ENCODE measurements around the gene LYAR. TPM values are rescaled to one million over a fixed set of nuclear protein-coding genes. Genes with fewer than 3 reads are reported as not detected.
"Not testable (repeated sequence)": the region's sequence is repeated elsewhere in the genome, so short reads cannot be mapped to it uniquely, and the experiment has no call there.

Gene LYAR
- total and polyA plus RNA-seq, 2 experiments from 2014 or later = 10.7 to 18.5 TPM

DNA sequence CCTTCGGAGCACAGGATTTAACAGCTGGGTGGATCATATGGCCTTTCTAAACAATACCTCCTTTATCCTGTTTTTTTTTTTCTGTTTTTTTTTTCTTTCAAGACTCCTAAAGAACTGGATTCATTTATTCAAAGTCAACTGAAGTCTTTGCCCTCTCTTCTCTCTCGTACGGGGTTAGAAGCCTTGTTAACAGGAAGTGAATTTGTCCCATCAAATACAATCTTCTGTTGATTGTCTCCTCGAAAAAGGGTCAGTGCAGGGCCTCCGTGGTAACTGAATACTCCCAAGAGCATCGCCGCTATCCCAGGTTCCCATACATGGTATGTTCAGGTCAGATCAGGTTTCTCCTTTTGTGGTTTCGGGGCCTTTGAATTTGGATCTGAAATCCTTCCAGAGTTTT, 40.1 kb downstream of the LYAR start:
- DNase-seq (ENCODE audit: low read depth in 1 of 2, low spot score in 1 of 2) = no peak
- peaks cover 13% of the 10 kb centered on the region for H3K36me3 ChIP-seq
- no peaks in the 10 kb centered on the region for H3K9me3 ChIP-seq (ENCODE audit: low read depth)
- no peak overlapping the region for H3K27ac ChIP-seq
- H3K4me1 ChIP-seq (ENCODE audit: low read depth) = peaks cover 14% of the 10 kb centered on the region
- H3K27me3 ChIP-seq = peaks cover 17% of the 10 kb centered on the region
- TF ChIP-seq, protein P1, sequence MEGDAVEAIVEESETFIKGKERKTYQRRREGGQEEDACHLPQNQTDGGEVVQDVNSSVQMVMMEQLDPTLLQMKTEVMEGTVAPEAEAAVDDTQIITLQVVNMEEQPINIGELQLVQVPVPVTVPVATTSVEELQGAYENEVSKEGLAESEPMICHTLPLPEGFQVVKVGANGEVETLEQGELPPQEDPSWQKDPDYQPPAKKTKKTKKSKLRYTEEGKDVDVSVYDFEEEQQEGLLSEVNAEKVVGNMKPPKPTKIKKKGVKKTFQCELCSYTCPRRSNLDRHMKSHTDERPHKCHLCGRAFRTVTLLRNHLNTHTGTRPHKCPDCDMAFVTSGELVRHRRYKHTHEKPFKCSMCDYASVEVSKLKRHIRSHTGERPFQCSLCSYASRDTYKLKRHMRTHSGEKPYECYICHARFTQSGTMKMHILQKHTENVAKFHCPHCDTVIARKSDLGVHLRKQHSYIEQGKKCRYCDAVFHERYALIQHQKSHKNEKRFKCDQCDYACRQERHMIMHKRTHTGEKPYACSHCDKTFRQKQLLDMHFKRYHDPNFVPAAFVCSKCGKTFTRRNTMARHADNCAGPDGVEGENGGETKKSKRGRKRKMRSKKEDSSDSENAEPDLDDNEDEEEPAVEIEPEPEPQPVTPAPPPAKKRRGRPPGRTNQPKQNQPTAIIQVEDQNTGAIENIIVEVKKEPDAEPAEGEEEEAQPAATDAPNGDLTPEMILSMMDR (IDR thresholded peaks at IDR 0.05; ENCODE audit: low read depth, low read length) = no peak
- H3K4me3 ChIP-seq = no peak overlapping the region

DNA sequence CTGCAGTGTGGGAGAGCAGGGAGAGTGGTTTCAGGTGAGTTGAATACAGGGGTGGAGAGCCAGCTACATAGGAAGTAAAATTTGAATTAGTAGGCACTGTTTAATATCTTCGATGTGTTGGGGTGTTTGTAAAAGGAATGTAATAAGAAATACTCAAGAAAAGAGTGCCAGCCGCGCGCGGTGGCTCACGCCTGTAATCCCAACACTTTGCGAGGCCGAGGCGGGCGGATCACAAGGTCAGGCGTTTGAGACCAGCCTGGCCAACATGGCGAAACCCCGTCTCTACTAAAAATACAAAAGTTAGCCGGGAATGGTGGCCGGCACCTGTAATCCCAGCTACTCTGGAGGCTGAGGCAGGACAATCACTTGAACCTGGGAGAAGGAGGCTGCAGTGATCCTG, 40.6 kb downstream of the LYAR start:
- not testable (repeated sequence) for H3K4me3 ChIP-seq; DNase-seq (ENCODE audit: low read depth in 1 of 2, low spot score in 1 of 2); H3K9me3 ChIP-seq (ENCODE audit: low read depth)
- peaks cover 14% of the 10 kb centered on the region for H3K27me3 ChIP-seq
- H3K4me1 ChIP-seq (ENCODE audit: low read depth) = peaks cover 14% of the 10 kb centered on the region
- peak overlapping the region; percentile 95 for H3K27ac ChIP-seq
- peaks cover 15% of the 10 kb centered on the region for H3K36me3 ChIP-seq

DNA sequence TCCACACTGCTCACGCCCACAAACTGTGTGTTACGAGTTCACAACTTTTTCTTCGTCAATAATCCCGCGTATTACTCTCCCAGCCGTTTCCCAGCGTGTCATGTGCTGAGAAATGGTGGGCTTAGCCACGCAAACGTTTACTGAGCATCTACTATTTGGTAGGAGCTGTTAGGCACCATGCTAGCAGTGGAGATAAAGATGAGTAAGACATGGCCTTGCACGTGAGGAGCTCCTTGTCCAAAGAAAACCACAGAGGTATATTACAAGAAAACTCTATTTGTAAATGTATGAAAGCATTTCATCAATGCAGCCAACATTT, 41.1 kb downstream of the LYAR start:
- H3K27ac ChIP-seq = peak overlapping the region; percentile 95
- TF ChIP-seq, protein P1 (IDR thresholded peaks at IDR 0.05; ENCODE audit: low read depth, low read length) = no peak

DNA sequence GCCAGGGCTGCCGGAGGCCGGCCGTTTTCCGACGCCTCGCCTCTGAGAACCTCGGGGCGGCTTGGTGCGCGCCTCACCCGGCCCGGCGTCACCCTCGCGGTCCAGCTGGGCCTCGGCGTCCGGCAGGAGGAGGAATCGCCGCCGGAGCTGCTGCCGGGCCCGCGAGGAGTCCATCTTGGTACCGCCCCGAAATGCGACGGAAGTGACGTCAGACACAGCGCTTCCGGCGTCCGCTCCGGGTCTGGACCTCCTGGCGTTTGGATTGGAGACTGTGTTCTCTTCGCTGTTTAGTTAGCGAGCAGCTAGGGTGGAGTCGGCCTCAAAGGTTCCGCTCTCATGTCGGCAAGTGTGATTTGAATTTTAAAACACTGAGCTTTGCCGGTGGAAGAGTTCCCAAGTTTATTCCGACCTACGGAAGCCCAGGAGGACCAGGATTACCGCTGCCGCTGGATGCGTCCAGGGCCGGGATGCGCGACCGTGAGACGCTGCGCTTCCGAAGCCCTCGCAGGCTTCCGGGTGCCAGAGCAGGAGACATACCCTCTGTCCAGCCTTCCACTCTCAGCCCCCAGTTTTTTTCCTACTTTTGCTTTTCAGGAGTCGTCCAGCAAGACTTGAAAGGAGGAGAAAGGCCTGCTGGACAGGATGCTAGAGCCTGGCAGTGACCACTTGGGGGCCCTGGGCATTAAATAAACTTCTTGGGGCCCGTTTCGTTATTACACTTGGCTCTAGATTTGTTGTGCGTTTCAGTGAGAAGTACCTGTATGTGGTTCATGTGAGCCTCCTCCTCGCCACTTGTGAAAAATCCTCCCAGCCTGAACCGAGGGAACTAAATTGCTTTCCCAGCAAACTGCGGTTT, 41.7 kb downstream of the LYAR start, which contains the start of gene TMEM128:
TMEM128 (minus strand) TSS at position 195 of the 856 bp plus-strand sequence; CDS start at position 174, 21 bp downstream.
- Histone ChIP-seq H3K27me3 (peaks cover 10% of the 10 kb centered on the region), H3K4me3 (peak within 1 kb of the TSS; percentile 89), H3K9me3 (ENCODE audit: low read depth) (no peaks in the 10 kb centered on the region), H3K27ac (peak within 1 kb of the TSS; percentile 95), H3K36me3 (peaks cover 15% of the 10 kb centered on the region), H3K4me1 (ENCODE audit: low read depth) (peaks cover 14% of the 10 kb centered on the region)
- TF ChIP-seq, protein P1 (IDR thresholded peaks at IDR 0.05; ENCODE audit: low read depth, low read length) = peak; percentile 31
- DNase-seq (ENCODE audit: low read depth in 1 of 2, low spot score in 1 of 2) = peak; percentile 95

More for the DNA sequence above, 41.1 kb downstream of the LYAR start:
- Histone ChIP-seq H3K36me3 (peaks cover 15% of the 10 kb centered on the region), H3K9me3 (ENCODE audit: low read depth) (no peaks in the 10 kb centered on the region), H3K4me1 (ENCODE audit: low read depth) (peaks cover 14% of the 10 kb centered on the region), H3K4me3 (peak overlapping the region; percentile 89), H3K27me3 (peaks cover 10% of the 10 kb centered on the region)
- DNase-seq (ENCODE audit: low read depth in 1 of 2, low spot score in 1 of 2) = no peak

DNA sequence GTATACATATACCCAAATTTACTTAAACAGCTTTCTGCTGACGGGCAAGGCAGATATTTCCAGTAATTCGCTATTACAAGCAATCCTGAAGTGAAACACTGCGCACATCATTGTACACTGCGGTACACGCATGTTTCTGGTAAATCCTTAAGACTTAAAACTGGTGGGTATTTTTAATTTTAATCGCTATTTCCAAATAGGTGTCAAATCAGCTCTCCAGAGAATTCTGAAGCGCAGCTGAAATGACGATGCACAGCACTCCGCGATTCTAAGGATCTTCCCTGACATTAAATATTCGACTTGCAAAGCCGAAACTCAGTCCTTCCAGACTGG, 42.3 kb downstream of the LYAR start:
- Histone ChIP-seq H3K4me3 (peak overlapping the region; percentile 89), H3K9me3 (ENCODE audit: low read depth) (no peaks in the 10 kb centered on the region), H3K36me3 (peaks cover 15% of the 10 kb centered on the region), H3K27me3 (peaks cover 10% of the 10 kb centered on the region), H3K27ac (peak overlapping the region; percentile 95), H3K4me1 (ENCODE audit: low read depth) (peaks cover 14% of the 10 kb centered on the region)
- TF ChIP-seq, protein P1 (IDR thresholded peaks at IDR 0.05; ENCODE audit: low read depth, low read length) = no peak
- DNase-seq (ENCODE audit: low read depth in 1 of 2, low spot score in 1 of 2) = no peak

DNA sequence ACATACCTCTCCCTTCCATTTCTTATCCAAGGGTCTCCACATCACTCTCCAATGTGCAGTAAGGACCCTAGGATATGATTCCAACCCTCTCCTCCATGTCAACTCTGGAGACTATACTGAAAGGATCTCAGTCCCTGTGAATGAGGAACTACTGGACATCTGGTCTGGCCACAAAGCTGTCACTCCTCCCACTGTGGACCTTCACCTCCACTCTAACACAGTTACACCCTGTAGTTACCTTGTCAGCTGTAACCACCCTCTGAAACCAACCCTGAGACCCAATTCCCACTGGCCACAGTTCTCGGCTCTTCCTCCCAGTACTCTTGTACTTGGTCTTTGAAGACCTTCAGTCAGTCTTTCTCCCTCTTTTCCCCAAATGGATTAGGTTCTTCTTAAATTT, 44.8 kb downstream of the LYAR start:
- Histone ChIP-seq H3K4me3 (no peak overlapping the region), H3K36me3 (peaks cover 26% of the 10 kb centered on the region), H3K27ac (no peak overlapping the region), H3K27me3 (no peaks in the 10 kb centered on the region), H3K4me1 (ENCODE audit: low read depth) (peaks cover 14% of the 10 kb centered on the region), H3K9me3 (ENCODE audit: low read depth) (no peaks in the 10 kb centered on the region)
- no peak for DNase-seq (ENCODE audit: low read depth in 1 of 2, low spot score in 1 of 2)
- TF ChIP-seq, protein P1 (IDR thresholded peaks at IDR 0.05; ENCODE audit: low read depth, low read length) = no peak

DNA sequence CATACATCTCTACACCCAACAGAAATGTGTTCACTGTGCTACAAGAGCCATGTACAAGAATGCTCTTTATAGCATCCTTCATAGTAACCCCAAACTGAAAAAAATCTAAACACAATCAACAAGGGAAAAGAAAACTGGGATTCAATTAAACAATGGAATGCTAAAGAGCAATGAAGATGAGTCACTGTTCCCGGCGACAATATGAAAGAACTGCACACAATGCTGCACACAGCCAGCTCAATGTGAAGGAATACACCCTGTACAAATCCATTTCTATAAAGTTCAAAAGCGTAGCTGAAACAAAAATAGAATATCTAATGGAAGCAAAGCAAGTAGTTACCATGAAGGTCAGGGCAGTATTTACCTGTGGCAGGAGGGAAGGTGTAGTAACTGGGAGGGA, 50.4 kb downstream of the LYAR start:
- H3K36me3 ChIP-seq = peaks cover 40% of the 10 kb centered on the region
- H3K27ac ChIP-seq; H3K9me3 ChIP-seq (ENCODE audit: low read depth); H3K4me1 ChIP-seq (ENCODE audit: low read depth); DNase-seq (ENCODE audit: low read depth in 1 of 2, low spot score in 1 of 2); H3K4me3 ChIP-seq; H3K27me3 ChIP-seq: not testable (repeated sequence)

All from cardiac muscle cell (in vitro differentiated cells and primary cell).